GM12875 (cell line): ENCODE data around the gene CHRD.
A peak's percentile ranks its signal among the peaks of the same experiment; 100 is the strongest.

Experiments used
- H3K4me3 ChIP-seq: one replicate; pipeline ENCODE4 v1.5.1; 2011; ENCODE audit warnings: low read depth, low read length, control low read depth
- TF ChIP-seq, protein P1 (sequence below): IDR thresholded peaks from 2 replicates; pipeline ENCODE4 v1.5.1; 2011; ENCODE audit warnings: low read depth, mild to moderate bottlenecking, control low read depth, inconsistent platforms, low read length, moderate library complexity, borderline replicate concordance; ENCODE audit not compliant: insufficient read depth

CHRD gene

DNA sequence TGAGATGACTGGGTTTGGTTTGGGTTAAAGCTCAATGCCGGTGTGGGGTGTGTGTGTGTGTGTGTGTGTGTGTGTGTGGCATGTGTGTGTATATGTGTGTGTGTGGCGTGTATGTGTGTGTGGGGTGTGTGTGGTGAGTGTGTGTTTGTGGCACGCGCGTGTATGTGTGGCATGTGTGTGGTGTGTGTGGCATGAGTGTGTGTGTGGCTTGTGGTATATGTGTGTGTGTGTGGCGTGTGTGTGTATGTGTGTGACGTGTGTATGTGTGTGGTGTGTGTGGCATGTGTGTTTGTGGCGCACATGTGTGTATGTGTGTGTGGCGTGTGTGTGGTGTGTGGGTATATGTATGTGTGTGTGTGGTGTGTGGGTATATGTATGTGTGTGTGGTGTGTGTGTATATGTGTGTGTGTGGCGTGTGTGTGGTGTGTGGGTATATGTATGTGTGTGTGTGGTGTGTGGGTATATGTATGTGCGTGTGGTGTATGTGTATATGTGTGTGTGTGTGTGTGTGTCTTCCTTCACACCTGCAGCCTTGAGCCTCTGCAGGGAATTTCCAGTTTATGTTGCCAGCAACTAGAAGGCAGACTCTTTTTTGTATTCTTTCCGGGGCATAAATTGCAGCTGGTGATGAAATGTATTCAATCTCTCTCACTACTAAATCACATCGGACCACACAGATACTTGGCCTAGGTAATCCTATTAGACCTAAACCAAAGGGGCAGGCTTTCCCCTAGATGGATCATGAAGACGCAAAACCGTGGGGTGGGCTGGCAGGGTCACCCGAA, 34.8 kb downstream of the CHRD start:
- TF ChIP-seq, protein P1, sequence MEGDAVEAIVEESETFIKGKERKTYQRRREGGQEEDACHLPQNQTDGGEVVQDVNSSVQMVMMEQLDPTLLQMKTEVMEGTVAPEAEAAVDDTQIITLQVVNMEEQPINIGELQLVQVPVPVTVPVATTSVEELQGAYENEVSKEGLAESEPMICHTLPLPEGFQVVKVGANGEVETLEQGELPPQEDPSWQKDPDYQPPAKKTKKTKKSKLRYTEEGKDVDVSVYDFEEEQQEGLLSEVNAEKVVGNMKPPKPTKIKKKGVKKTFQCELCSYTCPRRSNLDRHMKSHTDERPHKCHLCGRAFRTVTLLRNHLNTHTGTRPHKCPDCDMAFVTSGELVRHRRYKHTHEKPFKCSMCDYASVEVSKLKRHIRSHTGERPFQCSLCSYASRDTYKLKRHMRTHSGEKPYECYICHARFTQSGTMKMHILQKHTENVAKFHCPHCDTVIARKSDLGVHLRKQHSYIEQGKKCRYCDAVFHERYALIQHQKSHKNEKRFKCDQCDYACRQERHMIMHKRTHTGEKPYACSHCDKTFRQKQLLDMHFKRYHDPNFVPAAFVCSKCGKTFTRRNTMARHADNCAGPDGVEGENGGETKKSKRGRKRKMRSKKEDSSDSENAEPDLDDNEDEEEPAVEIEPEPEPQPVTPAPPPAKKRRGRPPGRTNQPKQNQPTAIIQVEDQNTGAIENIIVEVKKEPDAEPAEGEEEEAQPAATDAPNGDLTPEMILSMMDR, result no peak
- H3K4me3 ChIP-seq, result no peak overlapping the region

DNA sequence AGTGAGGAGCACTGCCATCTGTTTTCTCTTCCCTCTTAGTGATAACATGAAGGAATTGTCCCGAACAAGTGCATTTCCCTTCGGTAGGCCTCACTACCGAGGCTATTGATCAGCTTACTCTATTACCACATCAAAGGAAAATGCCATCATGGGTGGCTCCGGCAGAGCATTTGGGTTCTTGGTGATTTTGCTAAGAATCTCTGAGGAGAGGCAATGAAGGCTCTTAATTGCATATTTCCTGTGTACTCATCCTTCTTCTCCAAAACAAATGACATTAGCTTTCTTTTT, 35.3 kb downstream of the CHRD start:
- H3K4me3 ChIP-seq, result no peak overlapping the region
- TF ChIP-seq, protein P1, result no peak

DNA sequence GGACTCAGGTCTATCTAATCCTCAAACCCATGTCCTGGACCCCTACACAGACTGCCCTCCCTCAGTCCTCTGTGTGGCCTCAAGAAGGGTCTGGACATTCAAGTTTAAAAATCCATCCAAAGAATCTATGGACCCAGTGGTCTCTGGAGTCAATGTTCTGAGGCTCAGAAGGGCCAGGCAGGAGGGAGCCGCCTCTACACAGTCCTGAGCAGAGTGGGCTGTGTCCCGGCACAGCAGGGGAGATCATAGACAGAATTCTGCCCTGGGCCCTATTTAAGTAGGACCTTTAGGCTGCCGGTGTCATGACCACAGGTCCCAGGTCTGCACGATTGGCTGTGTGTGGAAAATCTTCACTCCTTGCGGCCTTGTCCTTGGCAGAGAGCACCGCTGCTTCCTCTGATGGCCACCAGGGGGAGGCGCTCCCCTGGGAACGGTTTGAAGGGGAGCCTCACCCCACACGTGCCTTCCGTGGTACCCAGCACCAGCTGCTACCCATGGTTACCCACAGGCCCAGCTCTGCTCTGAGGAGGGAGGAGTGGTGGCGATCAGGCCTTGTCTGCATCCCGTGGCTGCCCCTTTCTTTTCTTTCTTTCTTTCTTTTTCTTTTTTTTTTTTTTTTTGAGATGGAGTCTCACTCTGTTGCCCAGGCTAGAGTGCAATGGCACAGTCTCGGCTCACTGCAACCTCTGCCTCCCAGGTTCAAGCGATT, 37.9 kb downstream of the CHRD start:
- TF ChIP-seq, protein P1, result peak; percentile 96
- no peak overlapping the region for H3K4me3 ChIP-seq

DNA sequence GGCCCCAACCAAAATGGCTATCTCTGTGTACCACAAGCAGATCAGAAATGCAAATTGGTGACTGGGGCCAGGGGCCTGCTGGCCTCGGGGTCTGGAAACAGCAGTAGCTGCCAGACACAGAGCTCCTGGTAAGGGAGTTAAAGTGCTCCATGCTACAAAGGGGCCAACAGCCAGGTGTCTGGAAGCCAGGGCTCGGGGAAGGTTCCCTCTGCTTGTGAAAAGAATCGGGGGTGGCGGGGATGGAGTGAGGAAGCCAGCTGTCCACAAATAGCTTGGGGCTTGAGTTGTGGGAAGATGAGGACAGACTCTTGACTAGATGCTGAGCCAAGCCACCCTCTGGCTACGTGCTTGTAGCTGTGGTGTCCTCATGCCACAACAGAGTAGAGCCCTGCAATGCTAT, 39.3 kb downstream of the CHRD start:
- TF ChIP-seq, protein P1, result no peak
- H3K4me3 ChIP-seq, result no peak overlapping the region

DNA sequence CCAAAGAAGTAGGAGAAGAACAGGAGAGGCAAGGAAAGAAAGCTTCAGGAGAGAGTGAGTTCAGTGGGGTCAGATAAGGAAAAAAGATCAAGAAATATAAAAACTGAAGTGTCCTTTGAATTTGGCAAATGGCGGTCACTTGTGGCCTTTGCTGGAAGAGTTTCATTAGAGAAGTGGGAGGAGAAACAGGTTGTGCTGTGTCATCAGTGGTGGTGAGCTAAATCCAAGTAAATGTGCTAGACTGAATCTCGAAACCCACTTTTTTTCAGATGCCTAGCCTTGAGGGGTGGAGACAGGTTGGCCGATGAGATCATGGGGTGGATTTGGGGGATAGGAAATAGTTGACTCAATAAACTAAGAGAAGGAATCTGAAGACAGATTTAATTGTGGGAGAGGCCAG, 43.7 kb downstream of the CHRD start:
- no peak overlapping the region for H3K4me3 ChIP-seq
- TF ChIP-seq, protein P1, result no peak

DNA sequence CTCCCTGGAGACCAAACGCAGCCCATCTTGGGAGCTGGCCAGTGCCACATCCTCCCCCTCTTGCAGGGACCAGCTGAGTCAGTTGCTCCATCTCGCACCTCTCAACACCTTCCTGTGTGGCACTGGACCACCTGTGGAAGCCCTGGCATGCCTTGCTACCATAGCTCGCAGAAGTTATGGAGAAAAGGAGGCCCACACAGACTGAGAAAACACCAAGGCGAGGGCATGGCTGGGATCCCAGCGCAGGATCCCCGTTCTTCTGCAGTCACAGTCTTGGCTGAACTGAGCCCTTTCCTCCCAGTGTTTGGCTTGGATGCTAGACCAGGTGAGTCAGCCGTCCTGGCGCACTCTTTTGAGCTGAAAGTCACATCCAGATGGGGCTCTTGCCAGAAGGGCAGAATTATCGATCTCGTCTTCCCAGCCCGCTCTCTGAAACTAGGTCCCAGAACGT, 46.9 kb downstream of the CHRD start:
- TF ChIP-seq, protein P1, result no peak
- H3K4me3 ChIP-seq, result no peak overlapping the region
